NCI-H1105 (cell line): Measurements from ENCODE around the gene GSKIP.
"Not testable (repeated sequence)": the region's sequence is repeated elsewhere in the genome, so short reads cannot be mapped to it uniquely, and the experiment has no call there.

Source experiments
- DNase-seq: peaks from one replicate; lab custom pipeline; 2025; lab: John Stamatoyannopoulos, UW

Gene GSKIP

DNA sequence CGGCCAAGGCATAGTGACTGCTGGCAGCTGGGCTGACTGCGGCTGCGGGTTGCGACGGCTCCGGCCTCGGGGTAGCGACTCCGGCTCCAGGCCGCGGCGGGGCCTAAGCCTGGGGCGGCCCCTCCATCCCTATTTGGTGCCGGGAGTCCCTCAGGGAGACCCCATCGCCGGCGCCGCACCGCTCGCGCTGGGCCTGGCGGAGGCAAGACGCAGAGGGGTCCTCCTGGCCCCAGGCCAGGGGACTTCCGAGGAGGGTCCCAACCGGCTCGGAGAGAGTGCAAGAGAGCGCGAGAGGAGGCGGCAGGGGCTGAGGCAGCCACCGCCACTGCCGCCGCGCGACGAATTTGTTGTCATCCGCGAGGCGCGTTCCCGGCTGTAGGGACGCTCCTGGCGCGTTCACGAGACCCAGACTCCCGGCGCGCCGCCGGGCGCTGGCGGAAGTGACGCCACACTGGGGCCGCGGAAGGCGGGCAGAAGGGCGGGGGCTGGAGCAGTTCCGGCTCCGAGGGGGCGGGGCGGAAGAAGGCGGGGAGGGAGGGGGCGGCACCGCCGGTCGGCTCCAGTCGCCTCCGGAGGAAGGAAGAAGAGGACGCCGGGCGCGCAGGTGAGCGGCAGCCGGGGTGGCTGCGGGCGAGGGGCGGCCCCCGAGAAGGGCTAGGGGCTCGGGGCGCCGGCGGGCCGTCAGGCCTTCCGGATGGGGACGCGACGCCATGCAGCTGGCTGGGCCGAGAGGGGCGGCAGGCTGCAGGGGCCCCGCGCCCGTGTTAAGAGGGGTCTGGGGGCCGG is at the start of gene GSKIP, which contains the start of gene ATG2B:
TSS of gene GSKIP (plus strand) at position 562 of the 786 bp plus-strand sequence. CDS start 18,722 bp downstream, outside the sequence.
TSS of gene ATG2B (minus strand) at position 377 of the 786 bp plus-strand sequence. CDS start at position 12, 365 bp downstream.
- DNase-seq: peak; percentile 97

GRCh38 chr14:96316087-96316486 is 47.2 kb upstream of the GSKIP start:
- no peak for DNase-seq

GRCh38 chr14:96318836-96319235 is 44.5 kb upstream of the GSKIP start:
- no peak for DNase-seq

GRCh38 chr14:96320605-96321004 is 42.7 kb upstream of the GSKIP start:
- no peak for DNase-seq

- no peak for DNase-seq
These were observed 39.1 kb upstream of the GSKIP start for GRCh38 chr14:96324219-96324618.

DNA sequence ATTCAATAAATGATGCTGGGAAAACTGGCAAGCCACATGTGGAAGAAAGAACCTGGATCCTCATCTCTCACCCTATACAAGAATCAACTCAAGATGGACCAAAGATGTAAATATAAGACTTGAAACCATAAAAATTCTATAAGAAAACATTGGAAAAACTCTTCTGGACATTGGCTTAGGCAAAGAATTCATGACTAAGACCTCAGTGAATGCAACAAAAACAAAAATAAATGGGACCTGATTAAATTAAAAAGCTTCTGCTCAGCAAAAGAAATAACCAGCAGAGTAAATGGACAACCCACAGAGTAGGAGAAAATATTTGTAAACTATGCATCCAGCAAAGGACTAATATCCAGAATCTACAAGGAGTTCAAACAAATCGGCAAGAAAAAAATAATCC is 24.8 kb upstream of the GSKIP start:
- DNase-seq: no peak

GRCh38 chr14:96341323-96341722 is 22.0 kb upstream of the GSKIP start:
- no peak for DNase-seq

- DNase-seq: no peak
These were observed 17.7 kb upstream of the GSKIP start for GRCh38 chr14:96345669-96346068.

DNA sequence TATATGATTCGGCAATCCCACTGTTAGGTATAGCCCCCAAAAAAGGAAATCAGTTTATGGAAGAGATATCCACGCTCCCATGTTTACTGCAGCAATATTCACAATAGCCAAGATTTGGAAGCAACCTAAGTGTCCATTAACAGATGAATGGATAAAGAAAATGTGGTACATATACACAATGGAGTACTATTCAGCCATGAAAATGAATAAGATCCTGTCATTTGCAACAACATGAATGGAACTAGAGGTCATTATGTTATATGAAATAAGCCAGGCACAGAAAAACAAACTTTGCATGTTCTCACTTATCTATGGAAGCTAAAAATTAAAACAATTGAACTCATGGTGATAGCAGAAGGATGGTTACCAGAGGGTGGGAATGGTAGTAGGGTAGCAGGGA is 15.4 kb upstream of the GSKIP start:
- not testable (repeated sequence) for DNase-seq

DNA sequence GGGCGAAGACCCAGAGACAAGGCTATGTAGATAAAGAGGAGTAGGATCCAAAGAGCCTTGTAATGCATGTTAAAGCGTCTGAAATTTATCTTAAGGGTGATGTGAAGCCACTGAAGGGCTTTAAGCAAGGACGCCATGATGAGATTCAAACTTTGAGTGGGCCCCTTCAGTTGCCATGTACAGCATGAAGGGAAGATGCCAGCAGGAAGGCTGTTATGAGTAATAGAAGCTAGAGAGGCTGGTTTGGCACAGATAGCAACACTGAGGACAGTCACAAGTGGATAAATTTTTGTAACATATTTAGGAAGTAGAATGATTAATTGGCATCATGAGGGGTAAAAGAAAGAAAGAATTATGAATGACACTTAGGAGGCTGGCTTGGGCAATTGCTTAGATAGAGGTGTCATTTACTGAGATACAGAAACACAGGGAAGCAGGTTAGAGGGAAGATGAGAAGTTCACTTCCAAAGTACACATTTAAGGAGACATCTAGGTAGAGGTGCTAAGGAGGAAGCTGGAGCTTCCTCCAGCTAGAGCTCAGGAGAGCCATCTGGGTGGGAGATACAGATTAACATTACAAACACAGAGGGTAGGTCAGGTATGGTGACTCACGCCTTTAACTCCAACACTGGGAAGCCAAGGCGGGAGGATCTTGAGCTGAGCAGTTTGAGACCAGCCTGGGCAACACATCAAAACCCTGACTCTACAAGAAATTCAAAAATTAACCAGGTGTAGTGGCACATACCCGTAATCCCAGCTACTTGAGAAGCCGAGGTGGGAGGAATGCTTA is 13.8 kb upstream of the GSKIP start:
- DNase-seq: no peak

DNA sequence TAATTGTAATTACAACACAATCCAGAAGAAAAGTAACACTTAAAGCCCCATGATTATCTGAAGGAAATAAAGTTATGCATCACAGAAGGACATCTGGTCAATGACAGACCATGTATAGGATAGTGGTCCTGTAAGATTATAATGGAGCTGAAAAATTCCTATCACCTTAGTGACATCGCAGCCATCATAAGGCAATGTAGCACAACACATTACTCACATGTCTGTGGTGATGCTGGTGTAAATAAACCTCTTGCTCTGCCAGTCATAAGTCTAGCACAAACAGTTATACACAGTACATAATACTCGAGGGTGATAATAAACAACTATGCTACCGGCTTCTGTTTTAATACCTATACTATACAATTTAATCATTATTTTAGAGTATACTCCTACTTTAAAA is 11.3 kb upstream of the GSKIP start:
- DNase-seq: no peak

DNA sequence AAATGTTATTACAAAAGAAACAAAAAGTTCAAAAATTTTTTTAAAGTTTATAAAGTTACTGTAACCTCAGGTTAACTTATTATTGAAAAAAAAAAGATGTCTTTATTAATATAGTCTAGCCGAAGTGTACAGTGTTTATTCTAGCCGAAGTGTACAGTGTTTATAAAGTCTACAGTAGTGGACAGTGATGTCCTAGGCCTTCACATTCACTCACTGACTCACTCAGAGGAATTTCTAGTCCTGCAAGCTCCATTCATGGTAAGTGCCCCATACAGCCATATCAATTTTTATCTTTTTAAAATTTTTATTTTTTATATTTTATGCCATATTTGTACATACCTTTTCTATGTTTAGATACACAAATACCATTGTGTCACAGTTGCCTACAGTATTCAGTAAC is 10.6 kb upstream of the GSKIP start:
- DNase-seq: no peak

DNA sequence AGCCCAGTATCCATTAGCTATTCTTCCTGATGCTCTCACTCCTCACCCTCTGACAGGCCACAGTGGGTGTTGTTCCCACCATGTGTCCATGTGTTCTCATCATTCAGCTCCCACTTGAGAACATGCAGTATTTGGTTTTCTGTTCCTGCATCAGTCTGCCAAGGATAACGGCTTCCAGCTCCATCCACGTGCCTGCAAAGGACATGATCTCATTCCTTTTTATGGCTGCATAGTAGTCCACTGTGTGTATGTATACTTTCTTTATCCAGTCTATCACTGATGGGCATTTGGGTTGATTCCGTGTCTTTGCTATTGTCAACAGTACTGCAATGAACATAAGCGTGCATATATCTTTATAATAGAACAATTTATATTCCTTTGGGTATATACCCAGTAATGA is 9.1 kb upstream of the GSKIP start:
- DNase-seq: no peak

DNA sequence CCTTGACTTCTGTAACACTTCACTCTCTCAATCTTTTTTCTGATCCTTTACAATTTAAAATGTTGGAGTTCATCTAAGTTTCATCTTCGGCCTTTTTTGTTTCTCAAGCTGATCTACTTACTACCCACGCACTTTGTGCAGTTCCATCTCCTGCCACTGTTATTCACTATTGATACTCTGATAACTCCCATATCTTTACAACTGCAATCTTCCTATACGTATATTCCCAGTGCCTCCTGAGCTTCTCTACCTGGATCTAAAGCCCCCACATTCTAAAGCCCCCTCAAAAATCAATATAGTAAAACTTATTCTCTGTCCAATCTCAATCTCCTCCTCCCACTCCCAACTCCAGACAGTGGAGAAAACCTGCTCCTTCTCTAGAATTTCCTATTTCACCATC is 6.1 kb upstream of the GSKIP start:
- no peak for DNase-seq

GRCh38 chr14:96359959-96360358 is 3.4 kb upstream of the GSKIP start:
- no peak for DNase-seq

GRCh38 chr14:96362071-96362964 is 1.0 kb upstream of the GSKIP start:
- peak; percentile 75 for DNase-seq

DNA sequence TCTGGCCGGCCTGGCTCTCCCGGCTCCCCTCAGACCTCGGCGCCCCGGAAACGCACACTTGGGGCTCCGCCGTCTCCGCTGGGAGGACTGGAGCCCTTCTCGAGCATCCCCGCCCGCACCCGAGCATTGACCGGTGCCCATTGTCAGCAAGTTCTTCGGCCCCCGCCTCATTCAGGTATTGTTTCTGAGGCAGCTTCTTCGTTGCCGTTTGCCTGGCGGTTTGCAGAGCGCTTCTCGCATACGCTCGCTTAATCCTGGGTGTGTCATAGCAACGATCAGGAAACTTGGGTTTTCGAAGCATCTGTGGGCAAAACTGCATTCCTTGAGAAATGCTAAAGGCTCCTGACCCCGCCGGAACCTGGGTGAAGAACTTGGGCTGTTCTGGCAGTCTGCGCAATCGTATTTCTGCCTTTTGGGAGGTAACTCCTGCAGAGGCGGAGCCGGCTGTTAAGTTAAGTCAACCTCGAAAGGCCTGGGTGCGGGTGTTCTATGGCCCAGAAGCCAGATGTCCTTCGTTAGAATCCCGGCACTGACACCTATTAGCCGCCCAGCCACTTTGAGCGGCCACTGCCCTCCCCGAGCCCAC is 518 bp downstream of the GSKIP start:
- DNase-seq: peak; percentile 23

GRCh38 chr14:96364962-96365361 is 1.6 kb downstream of the GSKIP start:
- no peak for DNase-seq

DNA sequence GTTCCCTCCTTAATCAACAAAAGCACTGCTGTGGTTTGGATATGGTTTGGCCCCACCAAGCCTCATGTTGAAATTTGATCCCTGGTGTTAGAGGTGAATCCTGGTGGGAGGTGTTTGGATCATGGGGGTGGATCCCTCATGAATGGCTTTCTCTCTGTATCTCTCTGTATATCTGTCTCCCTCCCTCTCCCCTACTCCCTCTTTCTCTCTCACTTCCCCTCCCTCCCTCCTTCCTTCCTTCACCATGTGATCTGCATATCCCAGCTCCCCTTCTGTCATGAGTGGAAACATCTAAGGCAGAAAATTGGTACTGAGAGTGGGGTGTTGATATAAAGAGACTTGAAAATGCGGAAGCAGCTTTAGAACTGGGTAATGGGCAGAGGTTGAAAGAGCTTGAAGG is 5.2 kb downstream of the GSKIP start:
- no peak for DNase-seq

GRCh38 chr14:96370528-96370927 is 7.2 kb downstream of the GSKIP start:
- no peak for DNase-seq

DNA sequence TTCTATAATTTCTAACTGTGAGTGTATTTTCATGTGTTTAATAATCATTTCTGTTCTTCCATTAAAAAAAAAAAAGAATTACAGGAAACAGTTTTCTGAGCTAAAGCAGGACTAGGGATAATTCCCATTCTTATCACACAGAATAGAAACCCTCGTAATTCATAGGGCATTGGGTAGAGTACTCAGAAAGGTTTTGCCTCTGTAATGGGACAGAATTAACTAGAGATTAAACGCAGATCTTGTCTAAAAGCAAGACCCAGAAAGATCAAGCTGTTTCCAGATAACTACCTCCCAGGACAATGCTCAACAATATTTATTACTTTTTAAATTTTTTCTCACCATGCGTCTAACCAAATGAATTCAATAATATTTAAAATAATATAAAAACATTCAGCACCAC is 10.2 kb downstream of the GSKIP start:
- no peak for DNase-seq

DNA sequence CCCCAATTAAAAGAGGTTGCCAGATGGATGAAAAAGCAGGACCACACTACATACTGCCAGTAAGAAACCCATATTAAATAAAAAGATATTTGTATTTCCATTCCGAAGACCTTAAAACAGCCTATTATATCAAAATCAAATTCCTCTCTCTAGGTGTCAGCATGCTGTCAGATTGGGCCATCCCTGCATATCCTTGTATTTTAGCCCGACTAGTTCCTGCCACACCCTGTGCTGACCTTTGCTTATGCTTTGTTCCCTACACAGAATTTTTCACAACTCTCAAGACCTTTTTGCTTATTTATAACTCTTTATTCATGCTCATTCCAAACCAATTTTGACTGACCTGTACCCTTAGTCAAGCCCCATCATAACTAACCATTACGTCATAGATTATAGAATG is 12.8 kb downstream of the GSKIP start:
- DNase-seq: no peak
